T-helper 2 cell treated with Interferon-gamma antibody and Interleukin-4, amounts not matched to agents 5 μg/mL and 100 μg/mL, for 36 hours (primary cell): ENCODE measurements around the gene YIF1B.

Source experiments
- DNase-seq: peaks from one replicate; pipeline ENCODE4 v3.0.0; 2021; ENCODE audit warnings: low spot score
- H3K27ac Mint-ChIP-seq: one replicate; pipeline ENCODE4 v1.8.0; 2021; ENCODE audit warnings: mild to moderate bottlenecking, mixed read lengths
- H3K27me3 Mint-ChIP-seq: one replicate; pipeline ENCODE4 v1.8.0; 2021; ENCODE audit warnings: low read depth, mixed read lengths
- H3K36me3 Mint-ChIP-seq: one replicate; pipeline ENCODE4 v1.8.0; 2021; ENCODE audit warnings: low read depth, mixed read lengths
- H3K4me1 Mint-ChIP-seq: one replicate; pipeline ENCODE4 v1.8.0; 2021; ENCODE audit warnings: low read depth, mixed read lengths
- H3K4me3 Mint-ChIP-seq: one replicate; pipeline ENCODE4 v1.8.0; 2022; ENCODE audit warnings: mild to moderate bottlenecking, moderate library complexity, mixed read lengths
- H3K9me3 Mint-ChIP-seq: one replicate; pipeline ENCODE4 v1.8.0; 2021; ENCODE audit warnings: mixed read lengths

YIF1B gene

DNA sequence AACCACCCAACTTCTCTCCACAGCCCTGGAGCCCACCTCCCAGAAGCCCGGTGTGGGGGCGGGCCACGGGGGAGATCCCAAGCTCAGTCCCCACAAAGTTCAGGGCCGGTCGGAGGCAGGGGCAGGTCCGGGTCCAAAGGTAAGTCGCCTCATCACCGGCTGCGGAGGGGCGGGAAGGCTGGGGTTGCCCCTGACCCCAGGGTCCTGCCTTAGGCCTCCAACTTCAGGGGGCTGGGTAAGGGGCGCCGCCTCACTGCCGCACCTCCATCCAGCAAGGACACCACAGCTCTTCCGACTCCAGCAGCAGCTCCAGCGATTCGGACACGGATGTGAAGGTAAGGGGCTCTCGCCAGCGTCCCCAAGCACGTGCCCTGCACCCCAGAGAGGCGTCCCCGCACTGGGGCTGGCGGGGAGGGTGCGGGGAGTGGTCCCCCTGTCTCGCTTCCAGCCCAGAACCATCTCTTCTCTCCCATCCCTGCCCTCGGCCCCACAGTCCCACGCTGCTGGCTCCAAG is 11.3 kb downstream of the YIF1B start:
- Mint-ChIP-seq H3K4me3 (no peak overlapping the region), H3K27ac (no peak overlapping the region), H3K9me3 (no peaks in the 10 kb centered on the region), H3K4me1 (no peaks in the 10 kb centered on the region), H3K36me3 (peaks cover 10% of the 10 kb centered on the region), H3K27me3 (no peaks in the 10 kb centered on the region)
- no peak for DNase-seq

DNA sequence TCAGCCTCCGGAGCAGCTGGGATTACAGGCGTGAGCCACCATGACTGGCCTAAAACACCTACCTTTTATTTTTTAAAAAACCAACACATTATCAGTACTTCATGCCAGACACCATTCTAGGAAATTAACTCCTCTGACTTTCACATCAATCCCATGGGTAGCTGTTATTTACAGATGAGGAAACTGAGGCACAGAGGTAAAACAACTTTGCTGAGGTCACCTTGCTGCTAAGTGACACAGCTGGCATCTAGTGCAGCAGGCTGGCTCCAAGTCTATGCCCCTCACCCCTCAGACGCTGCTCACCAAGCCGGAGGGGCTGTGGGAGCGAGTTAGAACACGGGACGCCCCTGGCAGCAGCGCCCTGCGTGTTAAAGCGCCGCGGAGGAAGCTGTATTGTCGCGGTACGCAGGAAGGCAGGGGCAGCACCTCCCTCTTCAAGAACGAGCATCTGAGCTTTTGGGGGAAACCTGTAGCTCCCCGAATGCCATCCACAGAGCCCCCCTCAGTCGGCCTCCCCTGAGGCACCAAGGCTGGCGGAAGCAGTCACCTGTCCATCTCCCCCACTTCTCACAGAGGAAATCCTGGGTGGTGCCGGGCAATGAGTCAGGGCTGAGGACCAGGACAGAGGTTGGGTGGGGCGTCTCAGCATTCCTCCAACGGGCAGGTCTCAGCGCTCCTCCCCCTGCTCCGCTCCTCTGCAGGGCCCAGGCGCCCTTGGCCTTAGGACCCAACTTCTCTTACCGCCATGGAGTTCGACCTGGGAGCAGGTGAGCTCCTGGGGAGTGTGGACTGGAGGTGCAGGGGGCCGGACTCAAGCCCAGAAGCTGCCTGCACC is 12.0 kb downstream of the YIF1B start, which contains the start of gene C19orf33:
Gene C19orf33, plus strand, starts transcription at position 735 of the 835 bp plus-strand sequence. Its CDS starts 11 bp downstream, at position 746.
- H3K27ac Mint-ChIP-seq: no peak within 1 kb of the TSS
- no peaks in the 10 kb centered on the region for H3K9me3 Mint-ChIP-seq
- no peaks in the 10 kb centered on the region for H3K4me1 Mint-ChIP-seq
- peaks cover 10% of the 10 kb centered on the region for H3K36me3 Mint-ChIP-seq
- H3K4me3 Mint-ChIP-seq: no peak within 1 kb of the TSS
- H3K27me3 Mint-ChIP-seq: no peaks in the 10 kb centered on the region
- no peak for DNase-seq

DNA sequence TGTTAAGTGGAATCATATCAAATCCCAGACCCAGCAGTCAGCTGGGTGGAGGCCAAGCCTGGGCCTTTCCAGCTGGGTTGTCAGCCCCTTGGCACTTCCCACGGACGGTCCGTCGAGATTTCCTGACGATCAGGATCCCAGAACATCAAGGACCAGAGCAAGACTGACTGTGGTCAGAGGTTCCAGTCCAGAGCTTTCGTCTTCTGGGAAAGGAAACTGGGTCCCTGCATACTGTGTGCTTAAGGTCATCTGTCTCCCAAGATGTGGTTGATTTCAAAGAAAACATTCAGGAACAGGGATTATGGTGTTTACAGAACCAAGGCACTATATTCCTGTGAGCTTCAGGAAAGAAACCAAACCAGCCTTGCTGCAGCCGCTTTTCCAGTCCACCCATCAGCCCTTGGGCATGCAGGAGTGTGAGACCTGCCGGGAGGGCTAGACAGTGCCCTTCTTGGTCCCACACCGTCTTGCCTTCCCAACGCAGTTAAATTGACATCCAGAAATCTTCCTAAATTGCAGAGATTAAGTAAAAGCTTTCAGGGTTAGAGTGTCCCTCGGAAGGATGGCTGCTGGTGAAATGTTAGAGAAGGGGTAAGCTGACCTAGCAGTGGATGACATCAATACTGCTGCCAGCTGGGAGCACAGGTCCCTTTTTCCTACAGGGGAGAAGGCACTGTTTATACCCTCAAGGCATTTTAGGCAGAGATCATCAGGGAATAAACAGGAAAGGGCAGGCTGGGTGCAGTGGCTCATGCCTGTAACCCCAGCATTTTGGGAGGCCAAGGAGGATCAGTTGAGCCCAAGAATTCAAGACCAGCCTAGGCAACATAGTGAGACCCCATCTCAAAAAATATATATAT is 16.7 kb downstream of the YIF1B start:
- peaks cover 2% of the 10 kb centered on the region for H3K36me3 Mint-ChIP-seq
- H3K27ac Mint-ChIP-seq: no peak overlapping the region
- no peaks in the 10 kb centered on the region for H3K4me1 Mint-ChIP-seq
- no peak for DNase-seq
- no peaks in the 10 kb centered on the region for H3K27me3 Mint-ChIP-seq
- no peak overlapping the region for H3K4me3 Mint-ChIP-seq
- H3K9me3 Mint-ChIP-seq: no peaks in the 10 kb centered on the region

DNA sequence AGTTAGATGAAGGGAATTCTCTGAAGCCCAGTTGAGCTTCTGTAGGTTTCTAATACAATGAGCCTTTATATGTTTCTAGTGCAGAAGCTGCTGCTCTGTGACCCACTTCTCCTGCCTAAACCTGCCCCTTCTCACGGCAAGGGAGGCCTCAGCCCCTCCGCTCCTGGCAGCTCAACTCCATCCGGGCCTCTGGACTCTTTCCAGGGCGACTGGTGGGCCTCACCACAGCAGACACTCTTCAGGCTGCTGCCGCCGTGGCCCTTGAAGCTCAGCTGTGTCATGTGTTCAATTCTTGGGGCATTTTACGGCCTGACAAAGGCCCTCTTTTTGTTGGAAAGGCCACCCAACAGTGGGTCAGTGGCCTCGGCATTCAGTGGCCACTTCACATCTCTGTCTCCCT is 21.7 kb downstream of the YIF1B start:
- Mint-ChIP-seq H3K27ac (no peak overlapping the region), H3K4me1 (no peaks in the 10 kb centered on the region), H3K36me3 (peaks cover 4% of the 10 kb centered on the region), H3K9me3 (no peaks in the 10 kb centered on the region), H3K27me3 (no peaks in the 10 kb centered on the region), H3K4me3 (no peak overlapping the region)
- no peak for DNase-seq

DNA sequence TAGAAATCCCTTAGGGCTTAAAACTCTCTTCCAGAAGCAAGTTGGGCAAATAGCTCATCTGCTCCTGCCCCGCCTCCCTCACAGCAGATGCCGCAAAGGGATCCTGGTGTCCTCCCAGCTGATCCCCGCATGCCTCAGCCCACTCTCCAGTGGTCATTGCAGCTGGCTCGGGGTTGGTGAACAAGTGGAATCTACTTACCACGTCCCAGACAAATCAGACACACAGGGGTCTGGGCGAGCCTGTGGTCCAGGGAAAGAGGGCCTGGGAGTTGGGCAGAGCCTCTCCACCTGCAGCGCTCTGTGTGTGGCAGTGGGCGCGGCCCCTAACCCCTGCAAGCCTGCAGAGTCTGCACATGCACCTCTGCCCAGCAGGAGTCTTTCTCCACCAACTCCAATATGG is 22.5 kb downstream of the YIF1B start:
- H3K9me3 Mint-ChIP-seq: no peaks in the 10 kb centered on the region
- no peaks in the 10 kb centered on the region for H3K27me3 Mint-ChIP-seq
- no peak overlapping the region for H3K27ac Mint-ChIP-seq
- H3K36me3 Mint-ChIP-seq: peaks cover 4% of the 10 kb centered on the region
- DNase-seq: no peak
- H3K4me1 Mint-ChIP-seq: no peaks in the 10 kb centered on the region
- H3K4me3 Mint-ChIP-seq: no peak overlapping the region

DNA sequence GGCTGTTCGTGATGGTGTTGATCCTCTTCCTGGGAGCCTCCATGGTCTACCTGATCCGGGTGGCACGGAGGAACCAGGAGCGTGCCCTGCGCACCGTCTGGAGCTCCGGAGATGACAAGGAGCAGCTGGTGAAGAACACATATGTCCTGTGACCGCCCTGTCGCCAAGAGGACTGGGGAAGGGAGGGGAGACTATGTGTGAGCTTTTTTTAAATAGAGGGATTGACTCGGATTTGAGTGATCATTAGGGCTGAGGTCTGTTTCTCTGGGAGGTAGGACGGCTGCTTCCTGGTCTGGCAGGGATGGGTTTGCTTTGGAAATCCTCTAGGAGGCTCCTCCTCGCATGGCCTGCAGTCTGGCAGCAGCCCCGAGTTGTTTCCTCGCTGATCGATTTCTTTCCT is 23.9 kb downstream of the YIF1B start:
- Mint-ChIP-seq H3K9me3 (no peaks in the 10 kb centered on the region), H3K4me3 (no peak overlapping the region), H3K27ac (no peak overlapping the region), H3K4me1 (no peaks in the 10 kb centered on the region), H3K27me3 (no peaks in the 10 kb centered on the region), H3K36me3 (peaks cover 8% of the 10 kb centered on the region)
- no peak for DNase-seq

DNA sequence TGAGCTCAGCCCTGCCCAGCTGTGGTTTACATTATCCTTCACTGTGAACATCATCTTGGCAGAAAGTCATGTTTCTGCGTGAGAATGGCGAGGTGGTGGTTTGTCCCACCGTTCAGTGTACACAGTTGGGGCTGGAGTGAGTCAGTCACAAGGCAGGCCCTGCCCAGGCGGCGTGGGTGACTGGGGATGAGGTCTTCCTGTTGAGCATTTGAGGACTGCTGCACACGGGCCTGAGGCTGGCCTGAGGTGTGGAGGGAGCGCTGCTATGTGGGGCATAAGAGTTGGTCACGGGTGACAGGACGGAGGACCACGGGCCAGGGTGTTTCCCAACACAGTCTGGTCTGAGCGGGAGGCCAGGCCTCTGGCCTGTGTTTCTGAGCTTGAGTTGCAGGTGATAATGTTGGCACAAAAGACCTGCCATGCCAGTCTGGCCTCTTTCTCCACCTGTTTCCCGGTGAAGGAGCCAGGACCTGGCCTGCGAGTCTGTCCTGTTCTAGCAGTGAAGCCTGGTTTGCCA is 25.1 kb downstream of the YIF1B start:
- H3K9me3 Mint-ChIP-seq: no peaks in the 10 kb centered on the region
- H3K27me3 Mint-ChIP-seq: no peaks in the 10 kb centered on the region
- no peak overlapping the region for H3K4me3 Mint-ChIP-seq
- DNase-seq: no peak
- no peaks in the 10 kb centered on the region for H3K4me1 Mint-ChIP-seq
- no peak overlapping the region for H3K27ac Mint-ChIP-seq
- peaks cover 14% of the 10 kb centered on the region for H3K36me3 Mint-ChIP-seq

DNA sequence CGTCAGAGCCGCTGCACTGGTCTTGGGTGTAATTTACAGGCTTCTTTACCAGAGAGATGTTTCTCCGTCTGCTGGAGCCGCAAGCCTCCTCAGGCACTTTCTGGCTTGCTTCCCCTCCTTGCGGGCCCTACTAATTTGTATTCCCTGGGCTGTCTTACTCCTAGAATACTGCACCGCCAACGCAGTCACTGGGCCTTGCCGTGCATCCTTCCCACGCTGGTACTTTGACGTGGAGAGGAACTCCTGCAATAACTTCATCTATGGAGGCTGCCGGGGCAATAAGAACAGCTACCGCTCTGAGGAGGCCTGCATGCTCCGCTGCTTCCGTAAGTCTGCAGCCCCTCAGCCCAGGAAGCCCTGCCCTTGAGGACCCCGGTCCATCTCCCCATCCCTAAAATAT is 25.8 kb downstream of the YIF1B start:
- H3K9me3 Mint-ChIP-seq: no peaks in the 10 kb centered on the region

DNA sequence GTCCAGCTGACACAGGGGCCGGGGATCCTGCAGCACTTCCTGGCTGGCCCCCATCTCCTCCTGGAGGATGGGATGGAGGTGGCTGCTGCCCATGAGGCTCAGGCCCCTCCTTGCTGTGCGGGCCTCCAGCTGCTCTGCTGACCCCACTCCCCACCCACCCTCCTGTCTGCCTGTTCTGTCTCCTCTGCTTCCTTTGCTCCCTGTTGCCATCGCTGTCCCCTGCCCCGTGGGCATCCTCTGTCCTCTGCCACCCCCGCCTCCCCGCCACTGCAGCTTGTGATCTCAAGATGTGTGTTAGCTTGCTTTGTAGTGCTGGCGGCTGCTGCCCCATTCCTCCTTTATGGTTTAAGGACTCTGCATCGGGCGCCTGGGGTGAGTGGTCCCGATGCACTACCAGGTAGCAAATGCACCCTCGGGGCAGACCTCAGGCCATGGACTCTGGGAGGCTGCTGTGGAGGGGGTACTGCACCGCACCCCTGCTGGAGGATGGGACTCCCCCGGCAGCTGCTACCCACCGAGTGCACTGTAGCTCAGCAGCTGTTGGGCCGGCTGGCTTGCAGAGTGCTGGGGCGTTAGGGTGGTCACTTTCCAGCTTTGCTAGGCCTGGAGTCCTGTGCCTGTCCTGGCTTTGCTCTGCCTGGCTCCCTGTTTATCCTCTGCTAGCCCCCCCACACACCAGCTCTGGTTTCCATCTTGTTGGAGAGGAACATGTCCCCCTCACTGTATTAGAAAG is 27.5 kb downstream of the YIF1B start:
- H3K4me1 Mint-ChIP-seq: peaks cover 3% of the 10 kb centered on the region
- H3K36me3 Mint-ChIP-seq: peaks cover 22% of the 10 kb centered on the region
- no peaks in the 10 kb centered on the region for H3K27me3 Mint-ChIP-seq
- no peak for DNase-seq
- H3K27ac Mint-ChIP-seq: no peak overlapping the region
- H3K4me3 Mint-ChIP-seq: no peak overlapping the region
- H3K9me3 Mint-ChIP-seq: no peaks in the 10 kb centered on the region

More for the DNA sequence above, 25.8 kb downstream of the YIF1B start:
- no peaks in the 10 kb centered on the region for H3K4me1 Mint-ChIP-seq
- H3K27me3 Mint-ChIP-seq: no peaks in the 10 kb centered on the region
- H3K4me3 Mint-ChIP-seq: no peak overlapping the region
- peaks cover 16% of the 10 kb centered on the region for H3K36me3 Mint-ChIP-seq
- no peak for DNase-seq
- no peak overlapping the region for H3K27ac Mint-ChIP-seq

DNA sequence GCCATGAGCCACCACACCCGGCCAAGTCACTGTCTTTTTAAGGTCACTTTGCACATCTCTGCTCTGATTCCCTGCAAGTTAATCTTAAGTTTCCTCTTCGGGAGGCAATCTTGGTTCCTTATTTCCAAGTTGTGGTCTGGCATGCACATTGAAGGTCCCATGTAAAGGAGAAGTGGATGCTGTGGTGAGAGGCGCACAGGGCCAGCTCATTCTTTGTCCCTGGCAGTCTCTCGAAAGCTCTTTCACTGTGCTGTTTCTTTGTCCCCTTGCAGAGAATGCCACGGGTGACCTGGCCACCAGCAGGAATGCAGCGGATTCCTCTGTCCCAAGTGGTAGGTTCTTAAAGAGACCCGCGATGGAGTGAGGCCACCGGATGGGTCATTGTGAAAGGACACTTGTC is 28.1 kb downstream of the YIF1B start:
- H3K36me3 Mint-ChIP-seq: peaks cover 22% of the 10 kb centered on the region
- no peak overlapping the region for H3K4me3 Mint-ChIP-seq
- H3K27ac Mint-ChIP-seq: no peak overlapping the region
- H3K9me3 Mint-ChIP-seq: no peaks in the 10 kb centered on the region
- H3K27me3 Mint-ChIP-seq: no peaks in the 10 kb centered on the region
- no peak for DNase-seq
- H3K4me1 Mint-ChIP-seq: peaks cover 4% of the 10 kb centered on the region

DNA sequence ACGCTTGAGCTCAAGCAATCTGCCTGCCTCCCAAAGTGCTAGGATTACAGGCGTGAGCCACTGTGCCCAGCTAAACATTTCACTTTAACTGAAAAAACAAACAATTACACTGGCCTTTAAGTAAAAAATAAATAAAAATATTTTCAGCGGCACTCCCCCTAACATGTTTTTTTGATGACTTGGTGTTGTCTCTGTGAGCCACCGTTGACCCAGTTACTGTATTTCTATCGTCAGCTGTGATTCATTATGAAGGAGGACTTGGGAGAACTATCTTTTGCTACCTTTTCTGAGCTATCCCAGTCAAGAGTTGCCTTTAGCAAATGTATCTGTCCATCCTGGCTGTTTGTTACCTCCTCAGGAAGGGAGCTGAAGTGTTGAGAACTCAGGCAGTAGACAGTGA is 30.2 kb downstream of the YIF1B start:
- Mint-ChIP-seq H3K9me3 (no peaks in the 10 kb centered on the region), H3K4me3 (no peak overlapping the region), H3K36me3 (peaks cover 19% of the 10 kb centered on the region), H3K27ac (no peak overlapping the region), H3K4me1 (peaks cover 21% of the 10 kb centered on the region), H3K27me3 (no peaks in the 10 kb centered on the region)
- DNase-seq: no peak

DNA sequence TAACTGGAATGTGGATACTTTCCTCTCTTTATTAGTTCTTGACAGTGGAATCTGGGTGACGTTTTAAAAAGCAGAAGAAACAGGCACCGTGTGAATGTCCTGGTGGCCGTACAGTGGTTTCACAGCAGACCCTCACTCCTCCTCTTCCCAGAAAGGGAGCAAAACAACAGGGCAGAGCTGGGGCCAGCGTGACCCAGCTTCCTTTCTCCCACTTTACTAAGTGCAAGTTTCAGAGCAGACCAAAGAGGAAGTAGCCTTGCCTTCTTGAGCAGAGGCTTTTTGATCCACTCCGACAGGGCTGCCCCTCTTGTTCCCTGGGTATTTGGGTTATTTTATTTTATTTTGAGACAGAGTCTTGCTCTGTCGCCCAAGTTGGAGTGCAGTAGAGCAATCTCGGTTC is 31.3 kb downstream of the YIF1B start:
- H3K9me3 Mint-ChIP-seq: no peaks in the 10 kb centered on the region
- H3K36me3 Mint-ChIP-seq: peaks cover 17% of the 10 kb centered on the region
- peak overlapping the region; percentile 65 for H3K27ac Mint-ChIP-seq

DNA sequence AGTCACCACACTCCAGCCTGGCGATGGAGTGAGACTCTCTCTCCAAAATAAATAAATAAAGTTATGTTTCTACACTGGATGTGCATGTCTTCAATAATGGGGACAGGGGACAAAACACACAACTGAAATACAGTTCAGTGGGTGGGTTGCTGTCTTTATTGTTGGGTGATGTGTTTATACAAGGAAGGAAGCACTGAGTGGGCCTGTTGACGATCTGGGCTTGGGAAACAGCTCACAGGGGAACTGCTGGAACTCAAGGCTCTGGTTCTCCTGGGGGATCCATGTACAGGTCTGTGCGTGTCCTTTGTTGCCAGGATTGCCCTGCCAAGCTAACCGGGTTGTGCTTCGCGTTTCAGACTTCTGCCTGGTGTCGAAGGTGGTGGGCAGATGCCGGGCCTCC is 32.5 kb downstream of the YIF1B start:
- Mint-ChIP-seq H3K4me1 (peaks cover 27% of the 10 kb centered on the region), H3K27ac (no peak overlapping the region), H3K9me3 (no peaks in the 10 kb centered on the region), H3K4me3 (no peak overlapping the region), H3K36me3 (peaks cover 17% of the 10 kb centered on the region), H3K27me3 (no peaks in the 10 kb centered on the region)
- no peak for DNase-seq

More for the DNA sequence above, 31.3 kb downstream of the YIF1B start:
- H3K27me3 Mint-ChIP-seq: no peaks in the 10 kb centered on the region
- no peak overlapping the region for H3K4me3 Mint-ChIP-seq
- DNase-seq: no peak
- H3K4me1 Mint-ChIP-seq: peaks cover 27% of the 10 kb centered on the region
